BLaER1 (cell line): Measurements from ENCODE around the gene SECTM1.
"Not testable (repeated sequence)": the region's sequence is repeated elsewhere in the genome, so short reads cannot be mapped to it uniquely, and the experiment has no call there.

Experiments used
- H3K27ac ChIP-seq: shearing (Covaris generic); formaldehyde crosslinking; 2 replicates; pipeline ENCODE4 v1.8.1; 2022
- H3K27me3 ChIP-seq: shearing (Covaris generic); formaldehyde crosslinking; 2 replicates; pipeline ENCODE4 v1.8.1; 2022
- H3K36me3 ChIP-seq: shearing (Covaris generic); formaldehyde crosslinking; 2 replicates; pipeline ENCODE4 v1.8.1; 2022
- H3K4me1 ChIP-seq: shearing (Covaris generic); formaldehyde crosslinking; 2 replicates; pipeline ENCODE4 v1.8.1; 2022
- H3K4me2 ChIP-seq: shearing (Covaris generic); formaldehyde crosslinking; 2 replicates; pipeline ENCODE4 v1.8.1; 2022
- H3K4me3 ChIP-seq: shearing (Covaris generic); formaldehyde crosslinking; 2 replicates; pipeline ENCODE4 v1.8.1; 2022
- H3K9ac ChIP-seq: shearing (Covaris generic); formaldehyde crosslinking; 2 replicates; pipeline ENCODE4 v1.8.1; 2022
- H3K9me3 ChIP-seq: shearing (Covaris generic); formaldehyde crosslinking; 2 replicates; pipeline ENCODE4 v1.8.1; 2022
- H4K20me1 ChIP-seq: shearing (Covaris generic); formaldehyde crosslinking; 2 replicates; pipeline ENCODE4 v1.8.1; 2022
- Cebpa-rat ChIP-seq: shearing (Covaris generic); IDR thresholded peaks from 2 replicates; pipeline ENCODE4 v1.8.1; 2022

Gene SECTM1

DNA sequence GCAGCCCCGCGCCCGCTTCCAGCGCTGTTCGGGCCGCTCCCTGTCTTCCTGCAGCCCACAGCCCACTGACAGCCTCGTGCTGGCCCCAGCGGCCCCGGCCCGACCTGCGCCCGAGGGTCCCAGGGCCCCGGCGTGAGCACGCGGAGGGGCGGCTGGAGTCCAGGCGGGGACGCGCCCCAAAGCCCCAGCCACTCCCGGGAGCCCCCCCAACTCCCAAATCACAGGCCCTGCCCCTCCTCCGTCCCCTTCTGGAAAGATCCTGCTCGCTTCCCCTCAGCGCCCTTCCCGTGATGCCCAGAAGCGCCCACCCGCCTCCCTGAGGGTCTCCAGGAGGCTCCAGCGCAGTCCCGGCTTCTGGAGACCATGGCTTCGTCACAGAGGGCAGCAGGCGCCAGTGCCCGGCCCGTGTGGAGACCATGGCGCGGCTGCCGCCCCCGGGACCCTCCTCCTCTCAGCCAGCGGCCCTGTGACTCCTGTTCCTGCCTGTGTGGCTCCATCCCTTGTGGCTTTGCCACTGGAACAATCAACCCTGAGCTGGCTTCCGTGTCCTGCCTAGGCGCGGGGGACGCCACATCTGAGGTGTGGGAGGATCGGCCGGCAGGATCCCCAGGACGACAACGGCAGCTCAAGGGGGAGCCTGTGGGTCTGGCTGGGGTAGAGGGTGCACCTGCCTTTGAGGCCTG lies 41.9 kb upstream of the SECTM1 start:
- Histone ChIP-seq H3K36me3 (no peaks in the 10 kb centered on the region), H3K4me3 (no peak overlapping the region), H4K20me1 (peaks cover 23% of the 10 kb centered on the region), H3K9me3 (no peaks in the 10 kb centered on the region), H3K27ac (no peak overlapping the region), H3K27me3 (peaks cover 72% of the 10 kb centered on the region), H3K9ac (no peak overlapping the region), H3K4me1 (peaks cover 42% of the 10 kb centered on the region), H3K4me2 (no peak overlapping the region)
- TF ChIP-seq Cebpa-rat: no peak

GRCh38 chr17:82374626-82375331 lies 41.2 kb upstream of the SECTM1 start:
- TF ChIP-seq Cebpa-rat: no peak
- H3K4me2 ChIP-seq: no peak overlapping the region
- H4K20me1 ChIP-seq: peaks cover 23% of the 10 kb centered on the region
- H3K27ac ChIP-seq: no peak overlapping the region
- H3K27me3 ChIP-seq: peaks cover 73% of the 10 kb centered on the region
- H3K4me1 ChIP-seq: peaks cover 50% of the 10 kb centered on the region
- no peak overlapping the region for H3K4me3 ChIP-seq
- H3K9ac ChIP-seq: no peak overlapping the region
- no peaks in the 10 kb centered on the region for H3K36me3 ChIP-seq
- no peaks in the 10 kb centered on the region for H3K9me3 ChIP-seq

GRCh38 chr17:82373731-82374625 lies 40.4 kb upstream of the SECTM1 start:
- Histone ChIP-seq H3K4me2 (peak overlapping the region; percentile 43), H3K27me3 (peaks cover 80% of the 10 kb centered on the region), H3K9me3 (no peaks in the 10 kb centered on the region), H3K36me3 (no peaks in the 10 kb centered on the region), H3K4me3 (no peak overlapping the region), H3K9ac (no peak overlapping the region), H3K4me1 (peaks cover 52% of the 10 kb centered on the region), H3K27ac (no peak overlapping the region), H4K20me1 (peaks cover 23% of the 10 kb centered on the region)
- TF ChIP-seq Cebpa-rat: no peak

GRCh38 chr17:82373072-82373452 lies 39.5 kb upstream of the SECTM1 start:
- not testable (repeated sequence) for H3K36me3 ChIP-seq, H3K9ac ChIP-seq, H3K27ac ChIP-seq, H3K9me3 ChIP-seq, H3K4me3 ChIP-seq
- H3K27me3 ChIP-seq: peaks cover 71% of the 10 kb centered on the region
- H3K4me2 ChIP-seq: peak overlapping the region; percentile 40
- peaks cover 52% of the 10 kb centered on the region for H3K4me1 ChIP-seq
- peaks cover 23% of the 10 kb centered on the region for H4K20me1 ChIP-seq

DNA sequence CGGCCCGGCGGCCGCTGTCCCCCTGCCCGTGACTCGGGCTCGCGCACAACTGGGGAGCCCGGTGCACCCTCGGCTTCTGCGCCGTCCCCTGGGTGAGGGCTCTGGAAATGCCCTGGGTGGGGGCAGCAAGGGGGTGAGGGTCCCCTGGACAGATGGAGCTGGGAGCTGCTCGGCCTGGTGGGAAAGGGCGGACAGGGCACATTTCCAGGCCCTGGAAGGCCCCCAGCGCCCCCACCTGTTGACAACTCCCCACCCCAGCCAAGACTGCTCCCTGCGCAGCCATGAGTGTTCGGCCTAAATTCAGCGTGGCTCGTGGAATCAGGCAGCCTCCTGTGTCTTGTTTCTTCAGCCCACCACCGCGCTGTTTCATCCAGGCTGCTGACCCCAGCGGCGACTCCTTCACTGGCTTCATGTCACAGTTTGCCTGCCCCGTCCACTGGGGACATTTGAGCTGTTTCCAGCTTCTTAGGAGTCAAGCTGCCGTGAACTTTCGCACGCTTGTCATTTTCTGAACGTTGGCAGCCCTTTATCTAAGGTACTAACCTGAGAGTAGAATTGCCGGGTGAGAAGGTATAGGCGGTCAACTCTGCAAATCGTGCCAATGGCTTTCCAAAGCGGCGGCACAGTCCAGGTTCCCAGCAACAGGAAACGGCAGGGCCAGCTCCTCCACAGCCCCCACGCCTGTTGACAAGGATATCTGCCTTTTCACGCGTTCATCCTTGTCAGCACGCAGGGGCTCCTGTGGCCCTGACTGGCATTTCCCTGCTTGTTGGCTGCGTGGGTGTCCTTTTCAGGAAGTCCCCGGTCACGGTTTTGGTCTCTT lies 38.9 kb upstream of the SECTM1 start:
- no peak overlapping the region for H3K9ac ChIP-seq
- H3K9me3 ChIP-seq: no peaks in the 10 kb centered on the region
- no peak overlapping the region for H3K4me3 ChIP-seq
- no peak overlapping the region for H3K27ac ChIP-seq
- peak overlapping the region; percentile 40 for H3K4me2 ChIP-seq
- no peak for TF ChIP-seq Cebpa-rat
- H3K36me3 ChIP-seq: no peaks in the 10 kb centered on the region
- H4K20me1 ChIP-seq: peaks cover 23% of the 10 kb centered on the region
- peaks cover 52% of the 10 kb centered on the region for H3K4me1 ChIP-seq
- peaks cover 65% of the 10 kb centered on the region for H3K27me3 ChIP-seq

DNA sequence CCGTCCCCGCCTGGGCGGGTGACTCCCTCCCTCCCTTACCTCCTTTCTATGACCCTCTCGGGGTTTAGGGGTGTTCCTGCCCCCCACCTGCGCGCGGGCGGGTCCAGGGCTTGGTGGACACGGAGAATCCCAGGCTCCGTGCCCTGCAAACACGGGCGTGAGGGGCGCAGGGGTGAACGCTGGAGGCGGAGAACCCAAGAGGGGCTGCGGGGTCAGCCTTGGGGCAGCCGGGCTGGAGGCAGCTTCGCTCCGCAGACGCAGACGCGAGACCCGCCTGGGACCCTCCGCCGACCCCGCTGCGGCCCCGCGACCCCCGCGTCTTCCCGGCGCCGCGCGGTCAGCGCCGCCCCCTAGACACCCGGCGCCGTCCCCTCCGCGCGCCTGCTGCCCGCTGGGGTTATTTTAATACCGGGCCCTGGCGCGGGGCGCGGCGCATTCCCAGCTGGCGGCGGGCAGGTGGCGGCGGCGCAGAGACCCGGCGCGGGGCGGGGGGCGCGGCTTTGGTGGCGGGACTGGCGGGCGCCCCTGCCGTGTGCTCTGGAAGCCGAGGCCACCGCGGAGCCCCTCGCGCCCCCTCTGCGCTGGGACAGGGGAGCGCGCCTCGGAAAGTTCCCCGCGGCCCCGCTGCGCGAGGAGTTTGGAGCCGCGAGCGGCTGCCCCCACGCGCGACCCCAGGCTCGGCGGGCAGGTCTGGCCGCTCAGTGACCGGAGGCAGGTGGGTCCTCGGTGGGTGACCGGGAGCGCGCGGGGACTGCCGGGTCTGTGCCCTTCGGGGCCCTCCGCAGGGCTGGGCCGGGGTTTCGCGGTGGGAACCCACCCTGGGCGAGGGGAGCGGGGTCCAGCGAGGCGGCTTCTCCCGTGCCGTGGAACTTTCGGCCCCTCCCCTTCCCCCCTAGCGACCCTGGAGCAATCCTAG lies 38.0 kb upstream of the SECTM1 start, which contains the start of gene UTS2R:
UTS2R (plus strand) TSS at position 433 of the 916 bp plus-strand sequence. CDS start 2,560 bp downstream, outside the sequence.
- Histone ChIP-seq H3K9me3 (no peaks in the 10 kb centered on the region), H3K27ac (0 out of 2 replicates have a peak within 1 kb of the TSS, but pooled peaks have one; percentile 36), H3K27me3 (peaks cover 65% of the 10 kb centered on the region), H4K20me1 (peaks cover 23% of the 10 kb centered on the region), H3K4me2 (peak within 1 kb of the TSS; percentile 80), H3K36me3 (no peaks in the 10 kb centered on the region), H3K4me3 (peak within 1 kb of the TSS; percentile 54), H3K4me1 (peaks cover 52% of the 10 kb centered on the region), H3K9ac (no peak within 1 kb of the TSS)
- TF ChIP-seq Cebpa-rat: no peak

DNA sequence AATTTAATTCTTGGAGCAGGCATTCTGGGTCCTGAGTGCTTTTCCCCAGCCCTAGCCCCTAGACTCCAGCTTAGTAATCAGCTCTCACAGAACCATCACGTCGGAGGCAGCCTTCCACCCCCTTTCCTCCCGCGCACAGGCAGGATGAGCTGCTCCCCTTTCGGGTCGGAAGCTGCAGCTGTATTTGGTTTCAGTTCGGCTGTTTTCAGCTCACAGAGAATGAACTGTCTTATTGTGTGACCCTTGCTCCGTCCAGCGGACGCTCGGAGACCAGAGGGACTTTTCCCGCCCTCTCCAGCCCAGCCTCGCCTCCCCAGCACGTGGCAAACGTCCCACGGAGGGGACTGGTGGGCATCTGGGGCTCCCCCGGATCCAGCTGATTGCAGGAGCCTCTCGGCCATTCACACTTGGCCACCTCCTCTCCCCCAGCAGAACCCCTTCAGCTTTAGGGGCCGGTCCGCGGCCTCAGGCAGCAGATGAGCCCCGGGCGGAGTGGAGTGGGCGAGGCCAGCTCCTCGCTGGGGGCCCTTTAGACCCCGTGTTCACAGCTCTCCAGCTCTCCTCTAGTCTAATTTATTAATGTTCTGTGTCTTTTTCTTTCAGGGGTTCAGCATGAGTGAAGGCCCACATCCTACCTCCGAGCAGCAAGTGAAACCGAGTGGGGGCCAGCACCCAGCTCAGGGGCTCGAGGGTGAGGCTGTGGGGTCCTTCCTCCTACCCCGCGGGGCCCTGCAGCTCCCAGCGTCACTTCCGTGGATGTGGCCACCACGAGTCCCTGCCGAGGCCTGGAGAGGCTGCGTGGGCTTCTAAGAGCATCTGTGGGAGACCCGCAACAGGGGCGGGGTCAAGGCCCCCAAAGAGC lies 37.1 kb upstream of the SECTM1 start:
- H3K9ac ChIP-seq: no peak overlapping the region
- 0 out of 2 replicates have a peak overlapping the region, but pooled peaks have one; percentile 36 for H3K27ac ChIP-seq
- H3K4me1 ChIP-seq: peaks cover 52% of the 10 kb centered on the region
- no peaks in the 10 kb centered on the region for H3K36me3 ChIP-seq
- no peak for TF ChIP-seq Cebpa-rat
- no peaks in the 10 kb centered on the region for H3K9me3 ChIP-seq
- H3K4me3 ChIP-seq: peak overlapping the region; percentile 54
- peaks cover 23% of the 10 kb centered on the region for H4K20me1 ChIP-seq
- peaks cover 62% of the 10 kb centered on the region for H3K27me3 ChIP-seq
- peak overlapping the region; percentile 80 for H3K4me2 ChIP-seq

DNA sequence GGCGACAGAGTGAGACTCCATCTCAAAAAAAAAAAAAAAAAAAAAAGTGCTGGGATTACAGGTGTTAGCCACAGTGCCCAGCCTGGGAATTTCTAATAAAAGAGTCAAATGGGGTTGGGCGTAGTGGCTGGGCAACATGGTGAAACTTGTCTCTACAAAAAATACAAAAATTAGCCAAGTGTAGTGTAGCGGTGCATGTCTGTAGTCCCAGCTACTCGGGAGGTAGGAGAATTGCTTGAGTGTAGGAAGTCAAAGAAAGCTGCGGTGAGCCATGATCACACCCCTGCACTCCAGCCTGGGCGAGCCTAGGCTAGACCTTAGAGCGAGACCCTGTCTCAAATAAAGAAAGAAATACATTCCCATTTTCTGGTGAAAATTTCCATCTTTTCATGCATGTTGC lies 35.6 kb upstream of the SECTM1 start:
- H3K9ac ChIP-seq: no peak overlapping the region
- H3K36me3 ChIP-seq: no peaks in the 10 kb centered on the region
- H3K9me3 ChIP-seq: no peaks in the 10 kb centered on the region
- peaks cover 23% of the 10 kb centered on the region for H4K20me1 ChIP-seq
- no peak overlapping the region for H3K4me2 ChIP-seq
- peaks cover 46% of the 10 kb centered on the region for H3K4me1 ChIP-seq
- peaks cover 51% of the 10 kb centered on the region for H3K27me3 ChIP-seq
- no peak overlapping the region for H3K4me3 ChIP-seq
- H3K27ac ChIP-seq: no peak overlapping the region
- no peak for TF ChIP-seq Cebpa-rat
